ENCODE data around the gene IKZF4. TPM values are rescaled to one million over a fixed set of nuclear protein-coding genes. Genes with fewer than 3 reads are reported as not detected.
A peak's percentile ranks its signal among the peaks of the same experiment; 100 is the strongest.

IKZF4 gene
- total and polyA plus RNA-seq, 2 experiments from 2014 or later: 4.6 to 9.0 TPM

DNA sequence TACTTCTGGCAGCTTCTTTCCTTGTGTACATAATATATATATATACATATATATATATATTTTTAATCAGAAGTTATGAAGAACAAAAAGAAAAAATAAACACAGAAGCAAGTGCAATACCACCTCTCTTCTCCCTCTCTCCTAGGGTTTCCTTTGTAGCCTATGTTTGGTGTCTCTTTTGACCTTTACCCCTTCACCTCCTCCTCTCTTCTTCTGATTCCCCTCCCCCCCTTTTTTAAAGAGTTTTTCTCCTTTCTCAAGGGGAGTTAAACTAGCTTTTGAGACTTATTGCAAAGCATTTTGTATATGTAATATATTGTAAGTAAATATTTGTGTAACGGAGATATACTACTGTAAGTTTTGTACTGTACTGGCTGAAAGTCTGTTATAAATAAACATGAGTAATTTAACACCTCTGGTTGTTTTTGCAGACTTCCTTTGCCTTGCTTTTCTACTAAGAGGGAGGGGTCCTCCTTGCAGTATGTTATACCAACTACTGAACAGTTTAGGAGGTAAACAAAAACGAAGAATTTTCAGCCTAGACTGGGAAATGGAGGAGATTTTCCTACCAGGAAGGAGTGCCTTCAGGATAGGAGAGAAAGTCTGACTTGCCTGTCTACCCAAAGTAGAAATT, 17.3 kb downstream of the IKZF4 start (continued):
- TF ChIP-seq, protein P1, sequence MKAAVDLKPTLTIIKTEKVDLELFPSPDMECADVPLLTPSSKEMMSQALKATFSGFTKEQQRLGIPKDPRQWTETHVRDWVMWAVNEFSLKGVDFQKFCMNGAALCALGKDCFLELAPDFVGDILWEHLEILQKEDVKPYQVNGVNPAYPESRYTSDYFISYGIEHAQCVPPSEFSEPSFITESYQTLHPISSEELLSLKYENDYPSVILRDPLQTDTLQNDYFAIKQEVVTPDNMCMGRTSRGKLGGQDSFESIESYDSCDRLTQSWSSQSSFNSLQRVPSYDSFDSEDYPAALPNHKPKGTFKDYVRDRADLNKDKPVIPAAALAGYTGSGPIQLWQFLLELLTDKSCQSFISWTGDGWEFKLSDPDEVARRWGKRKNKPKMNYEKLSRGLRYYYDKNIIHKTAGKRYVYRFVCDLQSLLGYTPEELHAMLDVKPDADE (IDR thresholded peaks at IDR 0.05): no peak
- TF ChIP-seq JUNB (IDR thresholded peaks at IDR 0.05; ENCODE audit: unreplicated experiment): no peak
- TF ChIP-seq ZNF114 (CRISPR knock-in tag; IDR thresholded peaks at IDR 0.05): no peak
- TF ChIP-seq POLR2AphosphoS5 (IDR thresholded peaks at IDR 0.05; ENCODE audit: low read depth): no peak
- TF ChIP-seq NANOG (IDR thresholded peaks at IDR 0.05; ENCODE audit: borderline replicate concordance): no peak

DNA sequence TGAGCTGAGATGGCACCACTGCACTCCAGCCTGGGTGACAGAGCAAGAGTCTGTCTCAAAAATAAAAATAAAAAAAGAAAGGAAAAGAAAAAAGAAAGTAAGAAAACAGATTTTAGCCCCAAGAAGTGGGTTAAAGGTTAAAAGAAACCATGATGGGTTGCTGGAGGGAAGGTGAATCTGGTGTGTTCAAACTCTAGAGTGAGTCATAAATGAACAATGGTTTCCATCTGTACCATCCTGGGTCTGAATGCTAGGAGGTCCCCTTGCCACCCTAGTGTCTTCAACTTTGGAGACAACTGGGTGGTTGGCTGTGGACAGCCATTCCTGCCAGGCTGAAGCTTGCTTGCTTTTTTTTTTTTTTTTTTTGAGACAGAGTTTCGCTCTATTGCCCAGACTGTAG, 19.3 kb downstream of the IKZF4 start:
- Histone ChIP-seq H3K27me3 (ENCODE audit: insufficient read depth) (no peaks in the 10 kb centered on the region), H3K27ac (ENCODE audit: low read depth) (peak overlapping the region; percentile 97), H3K4me2 (no peak overlapping the region), H3K4me3 (no peak overlapping the region), H3F3A (replicated peaks; ENCODE audit: low read depth) (peaks cover 35% of the 10 kb centered on the region), H3K9me2 (ENCODE audit: insufficient read depth) (no peaks in the 10 kb centered on the region), H3K36me3 (ENCODE audit: insufficient read depth) (peaks cover 23% of the 10 kb centered on the region), H3K79me2 (replicated peaks; ENCODE audit: insufficient read depth) (peaks cover 21% of the 10 kb centered on the region), H4K20me1 (replicated peaks; ENCODE audit: insufficient read depth) (peaks cover 19% of the 10 kb centered on the region), H3K4me1 (ENCODE audit: insufficient read depth) (peaks cover 25% of the 10 kb centered on the region), H2AFZ (no peak overlapping the region)
- peaks cover 5% of the 10 kb centered on the region for H3K27me3 Mint-ChIP-seq (ENCODE audit: insufficient read depth, low read depth, poor library complexity)
- no peak for ATAC-seq
- DNase-seq (ENCODE audit: low spot score): no peak
- H3K36me3 Mint-ChIP-seq (ENCODE audit: low read depth): peaks cover 43% of the 10 kb centered on the region
- H3K27ac Mint-ChIP-seq: no peak overlapping the region
- peaks cover 40% of the 10 kb centered on the region for H3K4me1 Mint-ChIP-seq
- no peaks in the 10 kb centered on the region; the same call in 1 of the 3 replicates for H3K9me3 Mint-ChIP-seq
- H3K4me3 Mint-ChIP-seq: no peak overlapping the region
- no peak for TF ChIP-seq ZNF331 (CRISPR knock-in tag; IDR thresholded peaks at IDR 0.05; ENCODE audit: low read depth)
- no peak for TF ChIP-seq JUNB (IDR thresholded peaks at IDR 0.05; ENCODE audit: unreplicated experiment)
- TF ChIP-seq EZH2phosphoT487 (IDR thresholded peaks at IDR 0.05; ENCODE audit: unreplicated experiment): no peak
- TF ChIP-seq, protein P2, sequence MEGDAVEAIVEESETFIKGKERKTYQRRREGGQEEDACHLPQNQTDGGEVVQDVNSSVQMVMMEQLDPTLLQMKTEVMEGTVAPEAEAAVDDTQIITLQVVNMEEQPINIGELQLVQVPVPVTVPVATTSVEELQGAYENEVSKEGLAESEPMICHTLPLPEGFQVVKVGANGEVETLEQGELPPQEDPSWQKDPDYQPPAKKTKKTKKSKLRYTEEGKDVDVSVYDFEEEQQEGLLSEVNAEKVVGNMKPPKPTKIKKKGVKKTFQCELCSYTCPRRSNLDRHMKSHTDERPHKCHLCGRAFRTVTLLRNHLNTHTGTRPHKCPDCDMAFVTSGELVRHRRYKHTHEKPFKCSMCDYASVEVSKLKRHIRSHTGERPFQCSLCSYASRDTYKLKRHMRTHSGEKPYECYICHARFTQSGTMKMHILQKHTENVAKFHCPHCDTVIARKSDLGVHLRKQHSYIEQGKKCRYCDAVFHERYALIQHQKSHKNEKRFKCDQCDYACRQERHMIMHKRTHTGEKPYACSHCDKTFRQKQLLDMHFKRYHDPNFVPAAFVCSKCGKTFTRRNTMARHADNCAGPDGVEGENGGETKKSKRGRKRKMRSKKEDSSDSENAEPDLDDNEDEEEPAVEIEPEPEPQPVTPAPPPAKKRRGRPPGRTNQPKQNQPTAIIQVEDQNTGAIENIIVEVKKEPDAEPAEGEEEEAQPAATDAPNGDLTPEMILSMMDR (conservative IDR thresholded peaks at IDR 0.05; ENCODE audit: low read depth in 2 of 2): no peak
- TF ChIP-seq POLR2AphosphoS5 (IDR thresholded peaks at IDR 0.05; ENCODE audit: low read depth): no peak
- TF ChIP-seq, protein P3, sequence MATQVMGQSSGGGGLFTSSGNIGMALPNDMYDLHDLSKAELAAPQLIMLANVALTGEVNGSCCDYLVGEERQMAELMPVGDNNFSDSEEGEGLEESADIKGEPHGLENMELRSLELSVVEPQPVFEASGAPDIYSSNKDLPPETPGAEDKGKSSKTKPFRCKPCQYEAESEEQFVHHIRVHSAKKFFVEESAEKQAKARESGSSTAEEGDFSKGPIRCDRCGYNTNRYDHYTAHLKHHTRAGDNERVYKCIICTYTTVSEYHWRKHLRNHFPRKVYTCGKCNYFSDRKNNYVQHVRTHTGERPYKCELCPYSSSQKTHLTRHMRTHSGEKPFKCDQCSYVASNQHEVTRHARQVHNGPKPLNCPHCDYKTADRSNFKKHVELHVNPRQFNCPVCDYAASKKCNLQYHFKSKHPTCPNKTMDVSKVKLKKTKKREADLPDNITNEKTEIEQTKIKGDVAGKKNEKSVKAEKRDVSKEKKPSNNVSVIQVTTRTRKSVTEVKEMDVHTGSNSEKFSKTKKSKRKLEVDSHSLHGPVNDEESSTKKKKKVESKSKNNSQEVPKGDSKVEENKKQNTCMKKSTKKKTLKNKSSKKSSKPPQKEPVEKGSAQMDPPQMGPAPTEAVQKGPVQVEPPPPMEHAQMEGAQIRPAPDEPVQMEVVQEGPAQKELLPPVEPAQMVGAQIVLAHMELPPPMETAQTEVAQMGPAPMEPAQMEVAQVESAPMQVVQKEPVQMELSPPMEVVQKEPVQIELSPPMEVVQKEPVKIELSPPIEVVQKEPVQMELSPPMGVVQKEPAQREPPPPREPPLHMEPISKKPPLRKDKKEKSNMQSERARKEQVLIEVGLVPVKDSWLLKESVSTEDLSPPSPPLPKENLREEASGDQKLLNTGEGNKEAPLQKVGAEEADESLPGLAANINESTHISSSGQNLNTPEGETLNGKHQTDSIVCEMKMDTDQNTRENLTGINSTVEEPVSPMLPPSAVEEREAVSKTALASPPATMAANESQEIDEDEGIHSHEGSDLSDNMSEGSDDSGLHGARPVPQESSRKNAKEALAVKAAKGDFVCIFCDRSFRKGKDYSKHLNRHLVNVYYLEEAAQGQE (IDR thresholded peaks at IDR 0.05; ENCODE audit: unreplicated experiment): no peak
- TF ChIP-seq NANOG (IDR thresholded peaks at IDR 0.05; ENCODE audit: borderline replicate concordance): no peak
- TF ChIP-seq, protein P4, sequence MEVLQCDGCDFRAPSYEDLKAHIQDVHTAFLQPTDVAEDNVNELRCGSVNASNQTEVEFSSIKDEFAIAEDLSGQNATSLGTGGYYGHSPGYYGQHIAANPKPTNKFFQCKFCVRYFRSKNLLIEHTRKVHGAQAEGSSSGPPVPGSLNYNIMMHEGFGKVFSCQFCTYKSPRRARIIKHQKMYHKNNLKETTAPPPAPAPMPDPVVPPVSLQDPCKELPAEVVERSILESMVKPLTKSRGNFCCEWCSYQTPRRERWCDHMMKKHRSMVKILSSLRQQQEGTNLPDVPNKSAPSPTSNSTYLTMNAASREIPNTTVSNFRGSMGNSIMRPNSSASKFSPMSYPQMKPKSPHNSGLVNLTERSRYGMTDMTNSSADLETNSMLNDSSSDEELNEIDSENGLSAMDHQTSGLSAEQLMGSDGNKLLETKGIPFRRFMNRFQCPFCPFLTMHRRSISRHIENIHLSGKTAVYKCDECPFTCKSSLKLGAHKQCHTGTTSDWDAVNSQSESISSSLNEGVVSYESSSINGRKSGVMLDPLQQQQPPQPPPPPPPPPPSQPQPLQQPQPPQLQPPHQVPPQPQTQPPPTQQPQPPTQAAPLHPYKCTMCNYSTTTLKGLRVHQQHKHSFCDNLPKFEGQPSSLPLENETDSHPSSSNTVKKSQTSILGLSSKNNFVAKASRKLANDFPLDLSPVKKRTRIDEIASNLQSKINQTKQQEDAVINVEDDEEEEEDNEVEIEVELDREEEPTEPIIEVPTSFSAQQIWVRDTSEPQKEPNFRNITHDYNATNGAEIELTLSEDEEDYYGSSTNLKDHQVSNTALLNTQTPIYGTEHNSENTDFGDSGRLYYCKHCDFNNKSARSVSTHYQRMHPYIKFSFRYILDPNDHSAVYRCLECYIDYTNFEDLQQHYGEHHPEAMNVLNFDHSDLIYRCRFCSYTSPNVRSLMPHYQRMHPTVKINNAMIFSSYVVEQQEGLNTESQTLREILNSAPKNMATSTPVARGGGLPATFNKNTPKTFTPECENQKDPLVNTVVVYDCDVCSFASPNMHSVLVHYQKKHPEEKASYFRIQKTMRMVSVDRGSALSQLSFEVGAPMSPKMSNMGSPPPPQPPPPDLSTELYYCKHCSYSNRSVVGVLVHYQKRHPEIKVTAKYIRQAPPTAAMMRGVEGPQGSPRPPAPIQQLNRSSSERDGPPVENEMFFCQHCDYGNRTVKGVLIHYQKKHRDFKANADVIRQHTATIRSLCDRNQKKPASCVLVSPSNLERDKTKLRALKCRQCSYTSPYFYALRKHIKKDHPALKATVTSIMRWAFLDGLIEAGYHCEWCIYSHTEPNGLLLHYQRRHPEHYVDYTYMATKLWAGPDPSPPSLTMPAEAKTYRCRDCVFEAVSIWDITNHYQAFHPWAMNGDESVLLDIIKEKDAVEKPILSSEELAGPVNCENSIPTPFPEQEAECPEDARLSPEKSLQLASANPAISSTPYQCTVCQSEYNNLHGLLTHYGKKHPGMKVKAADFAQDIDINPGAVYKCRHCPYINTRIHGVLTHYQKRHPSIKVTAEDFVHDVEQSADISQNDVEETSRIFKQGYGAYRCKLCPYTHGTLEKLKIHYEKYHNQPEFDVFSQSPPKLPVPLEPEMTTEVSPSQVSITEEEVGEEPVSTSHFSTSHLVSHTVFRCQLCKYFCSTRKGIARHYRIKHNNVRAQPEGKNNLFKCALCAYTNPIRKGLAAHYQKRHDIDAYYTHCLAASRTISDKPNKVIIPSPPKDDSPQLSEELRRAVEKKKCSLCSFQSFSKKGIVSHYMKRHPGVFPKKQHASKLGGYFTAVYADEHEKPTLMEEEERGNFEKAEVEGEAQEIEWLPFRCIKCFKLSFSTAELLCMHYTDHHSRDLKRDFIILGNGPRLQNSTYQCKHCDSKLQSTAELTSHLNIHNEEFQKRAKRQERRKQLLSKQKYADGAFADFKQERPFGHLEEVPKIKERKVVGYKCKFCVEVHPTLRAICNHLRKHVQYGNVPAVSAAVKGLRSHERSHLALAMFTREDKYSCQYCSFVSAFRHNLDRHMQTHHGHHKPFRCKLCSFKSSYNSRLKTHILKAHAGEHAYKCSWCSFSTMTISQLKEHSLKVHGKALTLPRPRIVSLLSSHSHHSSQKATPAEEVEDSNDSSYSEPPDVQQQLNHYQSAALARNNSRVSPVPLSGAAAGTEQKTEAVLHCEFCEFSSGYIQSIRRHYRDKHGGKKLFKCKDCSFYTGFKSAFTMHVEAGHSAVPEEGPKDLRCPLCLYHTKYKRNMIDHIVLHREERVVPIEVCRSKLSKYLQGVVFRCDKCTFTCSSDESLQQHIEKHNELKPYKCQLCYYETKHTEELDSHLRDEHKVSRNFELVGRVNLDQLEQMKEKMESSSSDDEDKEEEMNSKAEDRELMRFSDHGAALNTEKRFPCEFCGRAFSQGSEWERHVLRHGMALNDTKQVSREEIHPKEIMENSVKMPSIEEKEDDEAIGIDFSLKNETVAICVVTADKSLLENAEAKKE (CRISPR knock-in tag; IDR thresholded peaks at IDR 0.05): no peak
- TF ChIP-seq STAT1 (IDR thresholded peaks at IDR 0.05; ENCODE audit: unreplicated experiment): no peak
